Urothelium cell line (cell line): ENCODE data around the gene MRPL11.

Source experiments
- DNase-seq: peaks from one replicate; pipeline ENCODE4 v3.0.0; 2011; ENCODE audit warnings: low spot score, mixed read lengths
- FAIRE-seq: peaks from 2 replicates; lab custom pipeline; 2011; peaks lifted over from hg19 to GRCh38; lab: Jason Lieb, UNC

The MRPL11 gene

DNA sequence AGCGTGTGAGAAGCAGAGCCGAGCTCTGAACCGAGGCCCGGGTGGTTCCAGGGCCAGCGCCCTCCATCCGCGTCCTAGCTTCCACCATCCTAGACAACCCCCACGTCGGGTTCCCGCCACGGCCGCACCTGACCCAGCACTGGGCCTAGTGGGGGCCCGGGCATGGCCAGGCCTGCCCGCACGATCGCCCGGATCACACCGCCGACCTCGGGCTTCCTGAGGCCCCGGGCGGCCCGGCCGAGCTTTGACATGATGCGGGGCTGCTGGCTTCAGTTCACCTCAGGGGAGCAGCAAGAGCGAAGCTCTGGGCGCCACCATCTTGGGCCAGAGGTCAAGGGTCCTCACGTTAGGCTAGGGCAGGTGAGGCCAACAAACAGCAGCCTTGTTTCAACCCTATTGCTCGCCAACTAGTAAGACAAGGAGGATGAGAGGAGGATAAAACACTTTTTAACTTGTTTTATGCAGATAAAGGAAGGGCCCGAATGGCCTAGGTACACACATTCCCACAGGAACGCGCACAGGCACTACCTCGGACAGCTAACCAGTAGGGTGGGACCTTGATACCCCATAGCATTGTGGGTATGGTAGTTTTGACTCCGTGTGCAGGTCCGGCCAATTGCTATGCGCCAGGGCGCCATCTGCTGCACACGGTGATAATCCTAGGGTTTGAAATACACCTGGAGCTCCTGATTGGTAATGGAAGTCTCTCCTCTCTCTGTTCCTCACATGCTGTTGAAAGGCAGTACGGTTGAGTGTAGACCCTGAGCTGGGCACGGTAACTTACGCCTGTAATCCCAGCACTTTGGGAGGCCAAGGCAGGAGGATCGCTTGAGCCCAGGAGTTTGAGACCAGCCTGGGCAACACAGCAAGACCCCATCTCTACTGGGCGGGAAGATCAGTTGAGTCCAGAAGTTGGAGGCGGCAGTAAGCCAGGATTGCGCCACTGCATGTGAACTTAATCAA lies at the start of gene MRPL11:
Gene MRPL11, minus strand, starts transcription at position 345 of the 963 bp plus-strand sequence. Its CDS starts 94 bp downstream, at position 251.
- FAIRE-seq, result peak; percentile 82
- peak; percentile 94 for DNase-seq

DNA sequence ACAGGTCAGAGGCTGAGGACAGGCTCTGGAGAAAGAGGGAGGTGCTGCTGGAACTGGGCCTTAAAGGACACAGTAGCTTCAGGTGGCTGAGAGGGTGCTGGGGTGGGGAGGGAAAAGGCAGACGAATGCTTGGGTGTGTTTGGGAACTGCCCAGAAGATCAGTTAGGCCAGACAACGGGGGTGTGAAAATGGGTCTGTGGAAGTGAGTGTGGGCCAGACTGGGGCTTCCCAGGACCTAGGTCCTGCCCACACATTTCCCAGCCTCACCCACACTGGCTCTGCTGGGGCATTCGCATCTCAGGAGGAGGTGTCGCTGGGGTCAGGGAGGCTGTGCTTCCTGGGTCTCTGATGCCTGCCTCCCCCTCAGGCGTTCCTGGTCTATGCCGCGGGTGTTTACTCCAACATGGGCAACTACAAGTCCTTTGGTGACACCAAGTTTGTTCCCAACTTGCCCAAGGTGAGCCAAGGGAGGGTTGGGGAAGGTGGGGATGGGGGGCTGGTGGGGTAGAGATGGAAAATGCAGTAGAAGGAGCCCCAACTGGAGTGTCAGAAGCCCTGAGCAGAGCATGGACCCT lies 46.2 kb upstream of the MRPL11 start:
- FAIRE-seq (no peak), DNase-seq (no peak)

DNA sequence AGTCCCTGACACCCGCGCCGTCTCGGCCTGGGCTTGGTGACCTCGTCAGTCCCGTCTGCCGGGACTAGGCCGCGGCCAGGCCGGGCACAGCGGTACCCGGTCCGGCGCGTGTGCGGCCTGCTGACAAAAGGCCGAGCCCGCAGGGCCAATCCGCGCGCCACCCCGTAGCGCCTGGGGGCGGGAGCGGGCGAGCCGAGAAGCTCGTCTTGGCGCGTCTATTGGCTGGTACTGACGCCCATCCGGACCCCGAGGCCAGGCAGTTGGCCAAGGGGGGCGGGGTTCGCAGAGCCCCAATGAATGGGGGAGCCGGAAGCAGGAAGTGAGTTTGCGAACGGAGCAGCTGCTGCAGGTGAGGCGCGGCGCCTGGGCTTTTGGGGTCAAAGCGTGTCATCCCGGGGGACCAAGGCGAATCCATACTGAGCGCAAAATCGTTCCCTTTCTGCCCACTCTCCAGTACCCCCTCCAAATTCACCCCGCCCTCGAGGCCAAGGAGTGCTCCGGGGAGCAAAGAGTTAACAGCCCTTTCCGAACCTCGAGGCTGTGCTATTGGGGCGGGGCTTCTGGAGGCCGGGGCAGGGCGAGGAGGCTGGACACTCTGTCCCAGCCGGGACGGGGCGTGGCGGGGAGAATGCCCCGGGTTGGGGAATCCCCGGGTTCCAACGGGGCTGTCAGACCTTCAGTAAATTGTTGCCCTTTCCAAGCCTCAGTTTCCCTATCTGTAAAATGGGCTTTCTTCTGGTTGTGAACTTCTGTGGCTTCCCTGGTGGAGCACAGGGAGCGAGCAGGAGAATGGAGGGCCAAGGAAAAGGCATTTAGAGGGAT lies 41.7 kb upstream of the MRPL11 start, which contains the start of gene DPP3:
Gene DPP3, plus strand, starts transcription at position 318 of the 822 bp plus-strand sequence. CDS start 1,767 bp downstream, outside the sequence.
- DNase-seq (peak; percentile 99), FAIRE-seq (peak; percentile 67)

DNA sequence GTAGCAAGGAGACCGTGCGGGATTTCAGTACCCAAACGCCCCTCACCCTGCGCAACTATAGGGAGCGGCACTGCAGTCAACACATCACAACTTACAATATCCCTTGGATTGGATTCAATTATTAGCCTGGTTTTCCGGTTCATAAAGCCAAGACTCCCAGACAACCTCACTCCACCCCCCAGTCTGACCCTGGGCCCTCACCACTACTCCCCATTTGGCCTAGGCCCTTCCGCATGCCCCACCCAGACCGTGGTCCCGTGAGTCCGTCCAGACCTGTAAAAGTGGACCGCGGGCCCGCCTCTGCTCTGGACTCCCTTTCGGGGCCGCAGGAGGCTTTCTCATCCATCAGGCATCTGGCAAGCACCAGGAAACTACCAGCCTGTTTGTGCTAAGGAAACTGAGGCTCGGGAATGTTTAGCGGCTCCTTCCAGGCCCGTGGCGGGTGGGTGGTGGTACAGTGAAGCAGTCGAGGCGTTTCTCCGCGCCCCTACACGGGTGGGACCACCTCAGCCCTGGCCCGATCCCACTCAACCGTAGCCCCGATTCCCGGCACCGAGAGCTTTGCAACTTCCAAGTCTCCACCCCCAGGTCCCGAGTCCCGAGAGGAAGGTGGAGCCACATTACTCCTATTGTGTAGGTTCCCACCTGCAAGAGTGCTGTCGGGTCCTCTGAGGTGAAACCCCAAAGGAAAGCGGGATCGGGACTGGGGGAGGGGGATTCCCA lies 40.9 kb upstream of the MRPL11 start:
- no peak for FAIRE-seq
- no peak for DNase-seq

DNA sequence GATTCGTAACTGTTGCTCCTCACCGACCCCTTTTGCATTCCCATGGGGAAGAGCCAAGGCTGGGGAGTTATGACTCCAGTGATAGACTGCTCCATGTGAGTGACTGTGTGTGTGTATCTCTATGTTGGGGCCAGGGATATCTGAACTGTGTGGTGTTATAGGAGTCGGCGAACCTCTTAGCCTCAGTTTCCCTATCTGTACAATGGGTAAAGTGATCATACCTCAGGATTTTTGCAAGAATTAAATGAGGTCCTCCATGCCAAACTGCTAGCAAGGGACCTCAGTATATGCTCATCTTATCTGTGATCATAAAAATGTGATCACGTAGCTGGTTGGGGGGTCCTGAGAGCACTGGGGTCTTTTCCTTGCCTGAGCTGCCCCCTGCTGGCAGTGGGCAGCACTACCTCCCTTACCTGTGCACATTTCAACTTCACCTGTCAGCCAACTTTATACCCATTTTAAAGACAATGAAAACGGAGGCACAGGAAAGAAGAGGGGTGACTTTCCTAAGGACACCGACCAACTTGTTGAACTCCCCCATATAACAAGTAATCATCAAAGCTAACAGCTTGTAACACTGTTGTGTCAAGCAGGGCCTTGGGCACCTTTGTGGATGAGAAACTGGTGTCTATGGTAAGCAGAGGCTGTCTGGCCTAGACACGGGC lies 40.2 kb upstream of the MRPL11 start:
- DNase-seq, result peak; percentile 47
- FAIRE-seq, result no peak

DNA sequence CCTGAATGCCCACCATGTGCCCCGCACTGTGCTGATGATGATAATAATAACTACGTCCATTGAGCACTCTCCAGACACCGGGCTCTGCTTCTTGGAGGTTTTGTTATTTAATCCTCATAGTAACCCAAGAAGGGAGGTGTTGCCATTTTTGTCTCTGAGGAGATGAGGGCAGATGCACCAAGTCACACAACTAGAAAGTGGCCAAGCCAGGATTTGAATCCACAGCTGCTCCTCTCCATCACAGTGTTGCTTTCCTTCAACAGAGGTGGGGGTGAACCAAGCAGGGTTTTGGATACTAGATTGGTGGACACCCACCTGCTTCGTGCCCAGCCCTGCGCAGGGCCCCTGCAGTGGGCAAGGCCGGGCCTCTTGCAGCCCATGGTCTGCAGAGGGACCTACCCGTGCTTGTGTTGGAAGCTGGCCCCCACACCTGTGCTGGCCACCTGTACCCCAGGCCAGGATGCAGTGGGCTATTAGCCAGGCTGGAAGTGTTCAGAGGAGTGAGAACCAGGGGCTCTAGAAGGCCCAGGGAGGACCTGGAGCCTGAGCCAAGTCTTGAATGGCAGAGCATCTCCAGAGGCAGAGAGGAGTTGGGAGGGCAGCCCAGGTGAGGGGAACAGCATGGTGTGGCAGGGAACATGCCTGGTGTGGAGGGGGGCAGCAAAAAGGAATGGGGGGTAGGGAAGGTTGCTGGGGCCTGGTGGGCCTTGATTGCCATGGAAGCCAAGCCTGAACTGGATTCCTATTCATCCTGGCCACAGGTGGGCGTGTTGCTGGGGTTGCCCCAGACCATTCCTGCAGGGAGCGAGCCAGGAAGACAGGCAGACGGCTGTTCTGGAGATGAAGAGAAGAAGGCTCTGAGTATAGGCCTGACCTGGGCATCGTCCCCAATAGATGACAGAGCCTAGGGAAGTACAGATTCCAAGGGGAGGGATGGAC lies 38.9 kb upstream of the MRPL11 start:
- DNase-seq (no peak), FAIRE-seq (no peak)

DNA sequence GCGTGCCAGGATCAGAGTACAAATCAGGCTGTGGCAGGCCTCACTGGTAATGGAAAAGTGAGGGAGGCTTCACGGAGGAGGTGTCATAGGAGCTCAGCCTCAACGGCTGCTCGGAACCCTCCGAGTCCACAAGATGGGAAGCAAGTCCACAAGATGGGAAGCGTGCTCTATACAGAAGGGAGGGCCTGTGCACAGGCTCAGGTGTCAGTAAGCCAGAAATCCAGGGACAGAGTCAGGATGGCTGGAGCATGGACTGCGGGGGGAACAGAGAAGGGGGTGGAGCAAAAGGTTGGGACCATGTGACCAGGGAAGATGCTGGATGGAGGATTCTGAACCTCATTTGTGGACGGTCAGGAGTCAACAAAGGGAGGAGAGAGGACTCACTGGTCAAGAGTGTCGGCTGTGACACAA lies 38.2 kb upstream of the MRPL11 start:
- FAIRE-seq (no peak), DNase-seq (no peak)

DNA sequence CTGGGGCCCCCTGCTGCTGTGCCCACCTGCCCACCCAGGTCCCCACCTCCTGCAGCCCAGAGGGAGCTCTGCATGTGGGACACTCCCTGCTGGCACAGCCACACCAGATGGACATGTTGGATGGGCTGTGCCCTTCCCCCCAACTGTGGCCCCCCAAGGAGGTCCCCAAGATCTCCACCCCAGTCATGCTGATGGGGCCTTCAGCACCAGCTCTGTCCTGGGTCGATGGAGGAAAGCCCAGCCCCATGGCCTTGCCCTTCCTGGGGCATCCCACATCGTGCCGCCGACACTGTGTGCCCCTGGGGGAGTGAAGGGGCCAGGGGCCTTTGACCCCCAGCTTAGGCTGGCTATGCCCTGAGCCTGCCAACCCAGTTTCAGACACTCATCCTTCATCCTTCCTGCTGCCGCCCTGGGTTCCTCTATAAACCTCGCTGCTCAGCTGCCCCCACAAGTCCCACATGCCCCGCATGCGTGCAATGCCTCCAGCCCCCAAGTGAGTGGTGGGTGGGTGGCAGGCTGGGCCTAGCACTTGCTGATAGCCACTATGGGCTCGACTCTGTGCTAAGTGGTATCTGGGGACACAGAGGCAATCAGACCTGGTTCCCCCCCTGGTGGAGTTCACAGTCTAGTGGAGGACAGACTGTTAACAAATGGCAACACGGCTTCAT lies 37.7 kb upstream of the MRPL11 start:
- FAIRE-seq (no peak), DNase-seq (no peak)

DNA sequence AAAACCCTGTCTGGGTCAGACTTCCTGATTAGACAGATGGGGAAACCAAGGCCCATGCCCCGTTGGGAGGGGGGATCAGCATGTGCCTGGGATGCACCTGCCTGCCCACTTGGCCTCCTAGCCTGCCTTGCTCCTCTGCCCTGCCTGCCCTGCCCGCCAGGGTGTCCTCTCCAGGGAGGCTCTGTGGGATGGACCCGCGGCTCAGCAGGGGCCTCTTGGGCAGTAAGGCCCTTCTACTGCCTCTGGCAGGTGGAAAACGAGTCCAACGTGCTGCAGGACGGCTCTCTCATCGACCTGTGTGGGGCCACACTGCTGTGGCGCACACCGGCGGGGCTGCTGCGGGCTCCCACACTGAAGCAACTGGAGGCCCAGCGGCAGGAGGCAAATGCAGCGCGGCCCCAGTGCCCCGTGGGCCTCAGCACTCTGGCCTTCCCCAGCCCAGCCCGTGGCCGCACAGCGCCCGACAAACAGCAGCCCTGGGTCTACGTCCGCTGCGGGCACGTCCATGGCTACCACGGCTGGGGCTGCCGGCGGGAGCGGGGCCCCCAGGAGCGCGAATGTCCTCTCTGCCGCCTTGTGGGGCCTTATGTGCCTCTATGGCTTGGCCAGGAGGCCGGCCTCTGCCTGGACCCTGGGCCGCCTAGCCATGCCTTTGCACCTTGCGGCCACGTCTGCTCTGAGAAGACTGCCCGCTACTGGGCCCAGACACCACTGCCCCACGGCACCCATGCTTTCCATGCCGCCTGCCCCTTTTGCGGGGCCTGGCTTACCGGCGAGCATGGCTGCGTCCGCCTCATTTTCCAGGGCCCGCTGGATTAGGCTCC lies 36.9 kb upstream of the MRPL11 start:
- DNase-seq (no peak), FAIRE-seq (no peak)

DNA sequence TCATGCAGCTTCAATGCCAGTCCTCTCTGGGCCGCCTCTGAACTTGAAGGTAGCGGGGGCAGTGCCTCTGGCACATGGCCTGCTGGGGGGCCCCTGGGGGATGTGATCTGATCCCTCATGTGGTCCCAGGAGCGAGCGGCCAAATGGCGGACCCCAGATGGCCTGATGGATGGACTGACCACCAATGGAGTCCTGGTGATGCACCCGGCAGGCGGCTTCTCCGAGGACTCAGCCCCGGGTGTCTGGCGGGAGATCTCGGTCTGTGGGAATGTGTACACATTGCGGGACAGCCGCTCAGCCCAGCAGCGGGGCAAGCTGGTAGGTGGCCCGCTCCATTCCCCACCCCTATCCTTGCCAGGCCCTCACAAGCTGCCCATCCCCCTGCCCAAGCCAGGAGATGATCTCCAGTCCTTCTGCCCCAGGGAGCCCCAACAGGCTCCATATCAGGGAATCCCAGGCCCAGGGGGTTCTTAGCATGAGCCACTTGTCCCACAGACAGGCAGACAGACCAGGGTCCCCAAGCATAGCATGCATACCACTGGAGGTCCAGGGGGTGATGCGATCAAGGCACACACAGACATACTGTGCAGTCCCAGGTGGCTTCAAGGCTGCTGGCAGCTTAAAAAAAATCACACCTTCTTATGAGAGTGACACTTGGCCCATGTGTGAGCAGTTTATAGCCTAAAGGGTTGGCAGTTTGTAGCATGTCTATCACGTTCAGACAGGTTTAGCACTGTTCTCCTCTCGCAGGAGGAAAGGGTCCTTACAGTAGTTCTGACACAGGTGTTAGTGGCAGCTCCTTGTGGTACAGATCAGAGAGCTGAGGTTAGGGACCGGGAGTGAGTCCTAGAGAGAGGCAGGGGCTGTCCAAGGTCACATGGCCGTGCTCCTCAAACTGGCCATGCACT lies 35.2 kb upstream of the MRPL11 start:
- DNase-seq, result no peak

DNA sequence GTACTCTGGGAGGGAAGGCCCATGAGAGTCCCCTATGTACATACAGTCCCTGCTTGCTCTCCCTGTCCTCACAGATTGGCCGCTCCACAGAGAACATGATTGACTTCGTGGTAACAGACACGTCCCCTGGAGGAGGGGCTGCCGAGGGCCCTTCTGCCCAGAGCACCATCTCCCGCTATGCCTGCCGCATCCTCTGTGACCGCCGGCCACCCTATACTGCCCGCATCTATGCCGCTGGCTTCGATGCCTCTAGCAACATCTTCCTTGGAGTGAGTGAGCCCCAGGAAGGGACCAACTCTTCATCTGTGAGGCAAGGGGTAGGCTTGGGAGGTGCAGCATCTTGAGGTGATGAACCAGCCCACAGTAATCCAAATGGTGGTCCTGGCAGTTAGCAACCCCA lies 34.5 kb upstream of the MRPL11 start:
- DNase-seq, result no peak
- FAIRE-seq, result no peak

More for the DNA sequence above, 35.2 kb upstream of the MRPL11 start:
- FAIRE-seq, result no peak

DNA sequence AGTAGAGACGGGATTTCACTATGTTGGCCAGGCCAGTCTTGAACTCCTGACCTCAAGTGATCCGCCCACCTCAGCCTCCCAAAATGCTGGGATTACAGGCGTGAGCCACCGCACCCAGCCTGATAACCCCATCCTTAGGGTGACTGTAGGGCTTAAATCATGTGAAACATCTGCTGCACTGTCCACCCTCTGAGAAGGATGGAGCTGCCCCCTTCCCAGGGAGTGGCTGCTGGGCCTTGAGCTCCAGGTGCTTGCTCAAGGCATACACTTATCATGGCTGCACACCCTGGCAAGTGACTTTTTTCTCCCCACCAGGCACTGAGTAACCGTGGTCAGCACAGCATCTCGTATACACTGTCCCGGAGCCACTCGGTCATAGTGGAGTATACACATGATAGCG lies 33.4 kb upstream of the MRPL11 start:
- no peak for FAIRE-seq

DNA sequence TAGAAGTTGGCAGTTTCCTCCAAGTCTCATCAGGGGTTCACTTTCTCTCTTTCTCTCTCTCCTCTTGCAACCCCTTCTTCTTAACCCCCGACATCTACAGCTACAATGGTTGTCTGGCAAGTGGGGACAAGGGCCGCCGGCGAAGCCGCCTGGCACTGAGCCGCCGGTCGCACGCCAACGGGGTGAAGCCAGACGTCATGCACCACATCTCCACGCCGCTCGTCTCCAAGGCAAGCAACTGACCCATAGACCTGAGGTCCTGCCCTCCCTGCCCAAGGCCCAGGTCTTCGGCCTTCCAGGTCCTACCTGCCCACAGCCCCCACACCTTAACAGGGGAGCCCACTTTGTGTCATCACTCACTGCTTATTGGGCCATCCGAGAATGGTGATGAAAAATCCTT lies 32.5 kb upstream of the MRPL11 start:
- FAIRE-seq (no peak), DNase-seq (no peak)

More for the DNA sequence above, 33.4 kb upstream of the MRPL11 start:
- no peak for DNase-seq

DNA sequence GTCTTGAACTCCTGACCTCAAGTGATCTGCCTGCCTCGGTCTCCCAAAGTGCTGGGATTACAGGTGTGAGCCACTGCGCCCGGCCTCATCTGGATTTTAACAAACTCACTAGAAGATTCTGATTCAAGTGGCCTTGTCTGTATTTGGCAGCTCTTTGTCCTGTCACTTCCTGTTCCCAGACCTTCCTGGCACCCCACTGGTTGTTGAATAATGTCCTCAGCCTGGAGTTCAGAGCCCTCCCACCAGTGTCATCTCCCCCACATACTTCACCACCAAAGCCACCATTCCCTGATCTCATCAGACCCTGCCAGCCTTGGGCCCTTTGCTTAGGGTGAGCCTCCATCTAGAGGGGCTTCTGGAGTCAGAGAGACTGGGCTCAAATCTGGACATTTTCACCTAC lies 31.4 kb upstream of the MRPL11 start:
- no peak for FAIRE-seq
- no peak for DNase-seq

DNA sequence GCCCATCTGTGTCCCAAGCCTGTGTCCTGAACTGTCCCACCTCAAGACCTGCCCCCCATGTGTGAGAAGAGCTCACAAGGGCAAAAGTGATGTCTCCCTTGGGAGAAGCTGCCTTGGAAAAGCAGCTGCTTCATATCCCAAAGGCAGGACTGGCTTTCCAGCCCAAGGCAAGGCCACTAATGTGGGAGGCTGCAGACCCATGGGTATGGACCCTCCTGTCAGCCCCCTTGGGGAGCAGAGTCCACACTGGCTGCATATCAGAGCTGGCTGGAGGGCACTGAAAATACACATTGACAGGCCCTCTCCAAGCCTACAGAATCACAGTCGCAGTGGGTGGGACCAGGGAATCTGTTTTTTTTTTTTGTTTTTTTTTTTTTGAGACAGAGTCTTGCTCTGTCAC lies 30.8 kb upstream of the MRPL11 start:
- DNase-seq (no peak), FAIRE-seq (no peak)

DNA sequence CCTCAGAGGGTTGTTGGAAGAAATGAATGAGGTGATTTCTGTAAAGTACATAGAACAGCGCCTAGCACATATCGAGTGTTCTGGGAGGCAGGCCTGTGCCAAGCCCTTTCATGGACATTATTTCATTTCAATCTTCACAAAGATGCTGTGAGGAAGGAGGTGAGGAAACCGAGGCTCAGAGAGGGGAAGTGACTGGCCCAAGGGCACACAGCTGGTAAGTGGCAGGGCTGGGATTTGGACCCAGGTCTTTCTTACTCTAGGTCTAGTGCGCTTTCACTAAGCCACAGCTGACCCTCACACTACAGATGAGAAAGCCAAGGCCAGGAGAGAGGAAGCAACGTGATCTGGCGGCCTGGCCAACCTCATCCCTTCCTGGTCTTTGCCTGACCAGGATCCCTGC lies 30.0 kb upstream of the MRPL11 start:
- FAIRE-seq (no peak), DNase-seq (no peak)
